HG02798 (cell line): ENCODE data around the gene PLEKHJ1.

Experiments
- ATAC-seq: cut with Tn5 transposase; IDR thresholded peaks from one replicate; pipeline ENCODE4 v1.9.1; 2021; ENCODE audit warnings: mild to moderate bottlenecking; ENCODE audit not compliant: unreplicated experiment, poor library complexity

PLEKHJ1 gene

DNA sequence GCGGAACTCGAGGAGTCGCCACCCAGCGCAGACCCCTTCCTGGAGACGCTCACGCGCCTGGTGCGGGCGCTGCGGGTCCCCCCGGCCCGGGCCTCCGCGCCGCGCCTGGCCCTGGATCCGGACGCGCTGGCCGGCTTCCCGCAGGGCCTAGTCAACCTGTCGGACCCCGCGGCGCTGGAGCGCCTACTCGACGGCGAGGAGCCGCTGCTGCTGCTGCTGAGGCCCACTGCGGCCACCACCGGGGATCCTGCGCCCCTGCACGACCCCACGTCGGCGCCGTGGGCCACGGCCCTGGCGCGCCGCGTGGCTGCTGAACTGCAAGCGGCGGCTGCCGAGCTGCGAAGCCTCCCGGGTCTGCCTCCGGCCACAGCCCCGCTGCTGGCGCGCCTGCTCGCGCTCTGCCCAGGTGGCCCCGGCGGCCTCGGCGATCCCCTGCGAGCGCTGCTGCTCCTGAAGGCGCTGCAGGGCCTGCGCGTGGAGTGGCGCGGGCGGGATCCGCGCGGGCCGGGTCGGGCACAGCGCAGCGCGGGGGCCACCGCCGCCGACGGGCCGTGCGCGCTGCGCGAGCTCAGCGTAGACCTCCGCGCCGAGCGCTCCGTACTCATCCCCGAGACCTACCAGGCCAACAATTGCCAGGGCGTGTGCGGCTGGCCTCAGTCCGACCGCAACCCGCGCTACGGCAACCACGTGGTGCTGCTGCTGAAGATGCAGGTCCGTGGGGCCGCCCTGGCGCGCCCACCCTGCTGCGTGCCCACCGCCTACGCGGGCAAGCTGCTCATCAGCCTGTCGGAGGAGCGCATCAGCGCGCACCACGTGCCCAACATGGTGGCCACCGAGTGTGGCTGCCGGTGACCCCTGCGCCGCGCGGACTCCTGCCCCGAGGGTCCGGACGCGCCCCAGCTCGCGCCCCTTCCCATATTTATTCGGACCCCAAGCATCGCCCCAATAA is 15.3 kb upstream of the PLEKHJ1 start:
- no peak for ATAC-seq

DNA sequence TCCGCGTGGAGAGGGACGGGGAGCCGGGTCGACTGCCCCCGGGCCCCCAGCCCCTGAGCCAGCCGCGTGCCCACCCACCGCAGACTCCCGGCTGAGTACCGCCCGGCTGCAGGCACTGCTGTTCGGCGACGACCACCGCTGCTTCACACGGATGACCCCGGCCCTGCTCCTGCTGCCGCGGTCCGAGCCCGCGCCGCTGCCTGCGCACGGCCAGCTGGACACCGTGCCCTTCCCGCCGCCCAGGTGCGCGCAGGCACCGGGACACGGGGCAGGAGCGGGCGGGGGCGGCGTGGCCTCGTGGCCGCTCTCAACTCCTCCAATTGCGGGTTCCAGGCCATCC is 14.6 kb upstream of the PLEKHJ1 start:
- ATAC-seq = no peak

DNA sequence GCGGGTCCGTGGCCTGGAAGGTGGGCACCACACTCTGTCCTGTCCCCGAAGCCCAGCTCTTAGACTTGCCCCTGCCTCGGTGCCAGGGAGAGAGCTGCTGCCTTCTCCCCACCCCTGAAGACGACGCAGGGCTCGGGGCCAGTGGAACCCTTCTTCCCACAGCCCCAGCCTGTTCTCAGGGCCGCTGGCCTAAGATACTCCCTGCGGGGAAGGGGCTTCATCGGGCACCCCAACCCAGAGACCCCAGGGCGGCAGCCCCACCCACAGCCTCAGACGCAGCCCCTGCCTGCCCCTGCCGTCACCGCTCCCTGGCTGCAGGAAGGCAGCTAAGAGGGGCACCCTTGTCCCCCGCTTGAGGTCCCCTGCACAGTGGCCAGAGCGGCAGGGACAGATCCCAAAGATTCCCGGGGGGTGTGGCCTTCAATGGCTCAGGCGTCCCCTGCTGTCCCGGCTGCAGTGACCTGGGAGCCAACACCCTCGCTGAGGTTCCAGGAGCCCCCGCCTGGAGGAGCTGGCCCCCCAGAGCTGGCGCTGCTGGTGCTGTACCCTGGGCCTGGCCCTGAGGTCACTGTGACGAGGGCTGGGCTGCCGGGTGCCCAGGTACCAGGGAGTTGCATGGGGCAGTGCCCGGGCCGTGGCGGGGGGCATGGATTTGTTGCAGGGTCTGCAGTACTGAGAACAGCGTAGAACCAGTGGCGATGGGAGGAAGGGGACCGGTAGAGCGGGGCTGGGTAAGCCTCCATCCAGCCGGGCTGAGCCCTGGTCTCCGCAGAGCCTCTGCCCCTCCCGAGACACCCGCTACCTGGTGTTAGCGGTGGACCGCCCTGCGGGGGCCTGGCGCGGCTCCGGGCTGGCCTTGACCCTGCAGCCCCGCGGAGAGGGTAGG is 14.0 kb upstream of the PLEKHJ1 start:
- no peak for ATAC-seq

- no peak for ATAC-seq
Observed at GRCh38 chr19:2249010-2249866, 13.1 kb upstream of the PLEKHJ1 start, which contains the start of gene AMH. Gene AMH, plus strand, starts transcription at chr19:2249323. Its CDS starts 10 bp downstream, at chr19:2249333.

DNA sequence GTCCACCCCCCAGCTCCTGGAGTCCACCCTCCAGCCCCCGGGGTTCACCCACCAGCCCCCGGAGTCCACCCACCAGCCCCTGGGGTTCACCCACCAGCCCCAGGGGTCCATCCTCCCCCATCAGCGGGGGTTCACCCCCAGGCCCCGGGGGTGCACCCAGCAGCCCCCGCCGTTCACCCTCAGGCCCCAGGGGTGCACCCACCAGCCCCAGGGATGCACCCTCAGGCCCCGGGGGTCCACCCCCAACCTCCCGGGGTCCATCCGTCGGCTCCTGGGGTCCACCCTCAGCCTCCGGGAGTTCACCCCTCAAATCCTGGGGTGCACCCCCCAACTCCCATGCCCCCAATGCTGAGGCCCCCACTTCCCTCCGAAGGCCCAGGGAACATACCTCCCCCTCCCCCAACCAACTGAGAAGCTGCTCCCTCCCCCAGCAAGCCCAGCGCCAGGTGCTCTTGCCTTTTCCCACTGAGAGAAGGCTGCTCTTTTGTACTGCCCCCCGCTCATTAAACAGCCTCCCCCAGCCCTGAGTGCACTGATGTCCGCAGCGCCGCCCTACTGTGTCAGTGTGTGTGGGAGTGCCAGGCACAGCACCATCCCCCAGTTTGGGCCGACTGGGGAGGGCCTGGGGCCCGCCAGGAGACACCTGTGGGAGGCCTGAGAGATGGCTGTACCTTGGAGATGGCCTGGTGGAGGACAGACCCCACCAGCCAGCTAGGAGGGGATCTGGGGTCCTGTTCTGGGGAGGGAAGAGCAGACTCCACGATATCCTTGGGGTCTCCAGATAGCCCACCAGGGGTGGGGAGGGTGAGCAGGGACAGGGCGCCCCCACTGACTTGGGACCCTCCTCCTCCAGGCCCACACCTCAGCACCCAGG is 12.2 kb upstream of the PLEKHJ1 start:
- ATAC-seq = no peak

DNA sequence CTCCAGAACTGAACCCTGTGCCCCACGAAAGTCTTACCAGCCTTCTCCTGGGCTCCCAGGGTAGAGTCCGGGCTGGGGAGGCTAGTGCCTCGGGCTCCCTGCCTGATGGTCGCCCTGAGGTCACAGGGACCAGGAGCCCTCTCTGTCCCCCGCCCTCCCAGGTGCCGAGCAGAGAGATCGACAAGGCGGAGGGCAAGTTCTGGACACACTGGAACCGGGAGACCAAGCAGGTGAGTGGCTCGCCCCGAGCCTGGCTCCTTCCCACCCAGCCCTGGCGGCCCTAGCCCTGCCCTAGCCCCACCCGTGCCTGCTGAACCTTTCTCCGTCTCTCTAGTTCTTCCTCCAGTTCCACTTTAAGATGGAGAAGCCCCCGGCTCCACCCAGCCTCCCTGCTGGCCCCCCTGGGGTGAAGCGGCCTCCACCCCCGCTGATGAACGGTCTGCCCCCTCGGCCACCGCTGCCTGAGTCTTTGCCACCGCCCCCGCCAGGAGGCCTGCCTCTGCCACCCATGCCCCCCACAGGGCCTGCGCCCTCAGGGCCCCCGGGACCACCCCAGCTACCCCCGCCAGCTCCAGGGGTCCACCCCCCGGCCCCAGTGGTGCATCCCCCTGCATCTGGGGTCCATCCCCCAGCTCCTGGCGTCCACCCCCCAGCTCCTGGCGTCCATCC is 11.4 kb upstream of the PLEKHJ1 start:
- ATAC-seq = no peak

DNA sequence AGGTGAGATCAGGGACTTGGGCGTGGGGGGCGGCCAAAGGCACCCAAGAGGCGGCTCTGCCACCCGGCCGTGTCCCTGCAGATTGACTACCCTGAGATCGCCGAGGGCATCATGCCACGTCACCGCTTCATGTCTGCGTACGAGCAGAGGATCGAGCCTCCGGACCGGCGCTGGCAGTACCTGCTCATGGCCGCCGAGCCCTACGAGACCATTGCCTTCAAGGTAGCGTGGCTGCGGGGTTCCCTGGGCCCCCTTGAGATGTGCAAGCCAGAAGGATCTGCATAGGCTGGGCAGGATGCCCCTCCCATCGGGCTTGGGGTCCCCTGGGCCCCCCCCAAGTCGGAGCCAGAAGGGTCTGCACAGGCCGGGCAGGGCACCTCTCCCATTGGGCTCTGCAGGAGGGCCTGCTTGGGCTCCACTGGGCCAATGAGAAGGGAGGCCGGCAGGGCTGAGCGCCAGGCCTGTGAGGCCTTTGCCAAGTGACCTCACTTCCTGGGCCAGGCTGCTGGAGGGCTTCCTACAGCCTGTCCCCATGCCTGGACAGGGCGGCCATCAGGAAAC is 10.8 kb upstream of the PLEKHJ1 start:
- ATAC-seq = no peak

GRCh38 chr19:2246014-2246620 is 10.0 kb upstream of the PLEKHJ1 start:
- ATAC-seq = no peak

DNA sequence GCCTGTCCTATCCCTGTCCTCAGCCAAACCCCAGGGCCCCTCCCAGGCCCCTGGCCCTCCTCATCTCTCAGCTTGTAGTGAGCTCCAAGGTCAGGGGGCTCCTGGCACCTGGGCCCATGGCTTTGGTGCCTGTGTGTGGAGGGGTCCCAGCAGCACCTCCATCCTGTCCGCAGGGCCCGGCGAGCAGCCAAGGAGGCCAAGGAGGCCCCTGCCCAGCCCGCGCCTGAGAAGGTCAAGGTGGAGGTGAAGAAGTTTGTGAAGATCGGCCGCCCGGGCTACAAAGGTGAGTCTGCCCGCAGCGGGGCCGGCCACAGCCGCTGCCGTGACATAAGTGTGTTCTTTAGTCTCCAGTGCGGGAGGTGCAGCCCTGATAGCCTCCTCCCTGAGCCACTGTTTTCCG is 9.1 kb upstream of the PLEKHJ1 start:
- no peak for ATAC-seq

DNA sequence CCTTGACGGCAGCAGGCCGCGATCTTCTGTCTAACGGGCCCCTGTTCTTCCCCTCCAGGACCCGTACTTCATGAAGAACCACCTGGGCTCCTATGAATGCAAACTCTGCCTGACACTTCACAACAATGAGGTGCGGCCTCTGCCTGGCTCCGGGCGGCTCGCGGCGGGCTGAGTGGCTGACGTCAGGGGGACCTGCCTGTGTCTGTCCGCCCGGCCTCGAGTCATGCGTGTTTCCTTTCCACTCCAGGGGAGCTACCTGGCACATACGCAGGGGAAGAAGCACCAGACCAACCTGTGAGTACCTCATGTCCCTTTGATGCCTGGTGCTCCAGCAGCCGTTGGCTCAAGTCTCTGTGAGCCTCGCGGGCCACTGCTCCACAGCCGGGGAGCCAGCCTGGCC is 8.4 kb upstream of the PLEKHJ1 start:
- ATAC-seq = no peak

GRCh38 chr19:2244125-2244411 is 7.9 kb upstream of the PLEKHJ1 start:
- no peak for ATAC-seq

GRCh38 chr19:2243274-2244124 is 7.4 kb upstream of the PLEKHJ1 start:
- ATAC-seq = no peak

- no peak for ATAC-seq
Observed at GRCh38 chr19:2242816-2243215, 6.7 kb upstream of the PLEKHJ1 start.

DNA sequence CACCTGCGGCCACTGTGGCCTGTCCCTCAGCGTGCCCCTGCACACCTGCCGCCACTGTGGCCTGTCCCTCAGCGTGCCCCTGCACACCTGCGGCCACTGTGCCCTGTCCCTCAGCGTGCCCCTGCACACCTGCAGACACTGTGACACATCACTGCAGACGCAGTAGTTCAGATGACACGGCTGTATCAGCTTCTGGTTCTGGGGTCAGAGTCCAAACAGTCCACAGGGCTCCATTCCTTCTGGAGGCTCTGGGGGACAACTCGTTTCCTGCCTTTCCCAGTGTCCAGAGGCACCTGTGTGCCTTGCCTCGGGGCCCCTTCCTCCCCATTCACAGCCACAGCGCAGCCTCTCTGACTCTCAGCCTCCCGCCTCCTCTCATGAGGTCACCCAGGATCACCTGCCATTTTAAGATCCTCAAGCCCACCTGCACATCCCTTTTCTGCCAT is 6.0 kb upstream of the PLEKHJ1 start:
- ATAC-seq = no peak

GRCh38 chr19:2240881-2241760 is 5.0 kb upstream of the PLEKHJ1 start:
- no peak for ATAC-seq
